Stimulated activated CD4-positive, alpha-beta T cell treated with anti-CD3 and anti-CD28 coated beads, Interleukin-4, amount 100 ng/mL, for 1 hour (primary cell): ENCODE results near the gene POLR1B.
"Not testable (repeated sequence)": the region's sequence is repeated elsewhere in the genome, so short reads cannot be mapped to it uniquely, and the experiment has no call there.

ENCODE experiments used
- DNase-seq: peaks from one replicate; pipeline ENCODE4 v3.0.0-alpha.2; 2020

POLR1B gene

DNA sequence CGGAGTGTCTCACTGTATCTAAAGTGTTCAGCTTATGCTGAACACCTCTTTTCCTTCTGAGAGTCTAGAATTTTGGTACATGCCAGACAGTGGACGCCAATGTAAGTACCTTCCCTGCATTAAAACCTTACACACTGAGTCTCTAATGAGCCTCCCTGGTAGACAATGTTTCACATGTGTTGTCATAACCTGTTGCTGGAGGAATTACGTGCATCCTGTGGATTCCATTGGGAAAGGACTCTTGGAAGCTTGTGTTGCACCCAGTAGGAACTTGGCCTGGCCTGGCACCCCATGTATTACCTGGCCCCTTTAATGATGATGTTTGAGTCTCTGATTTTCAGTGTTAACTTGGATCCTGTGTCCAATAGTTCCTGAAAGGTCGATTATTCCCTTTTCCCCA is 62.7 kb downstream of the POLR1B start:
- no peak for DNase-seq

DNA sequence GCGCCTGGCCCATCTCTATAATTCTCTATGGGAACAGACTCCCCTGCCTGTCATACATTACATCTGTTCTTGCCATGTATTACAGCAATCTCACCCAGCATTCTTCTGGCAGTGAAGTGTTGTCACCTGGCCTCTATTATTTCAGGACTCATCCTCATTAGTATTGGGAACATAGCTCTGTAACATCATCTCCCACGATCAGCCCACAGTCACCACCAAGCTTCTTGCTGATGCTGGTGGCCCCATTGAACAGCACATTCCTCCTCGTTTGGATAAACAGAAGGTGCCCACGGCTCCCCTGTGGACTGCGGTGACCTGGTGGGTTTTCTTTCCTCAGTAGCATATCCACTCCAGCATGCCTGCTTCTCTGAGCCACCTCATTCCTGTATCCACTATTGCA is 63.7 kb downstream of the POLR1B start:
- DNase-seq, result no peak

DNA sequence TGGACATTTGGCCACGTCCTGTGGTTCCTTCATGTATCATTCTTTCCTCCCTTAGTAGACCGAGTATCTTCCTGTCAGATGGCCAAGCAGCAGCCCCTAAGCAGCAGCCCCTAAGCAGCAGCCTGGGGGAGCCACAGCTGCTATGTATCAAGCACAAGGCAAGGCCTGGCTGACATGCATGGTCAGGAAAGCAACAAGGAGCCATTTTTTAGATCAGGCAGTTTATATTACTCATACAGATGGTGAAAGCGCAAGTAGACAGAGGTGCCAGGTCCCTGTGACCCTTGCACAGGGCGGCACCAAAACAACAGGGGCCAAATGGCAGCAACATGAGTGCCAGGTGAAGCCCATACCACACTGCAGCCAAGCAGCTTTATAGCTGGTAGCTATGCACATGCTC is 64.3 kb downstream of the POLR1B start:
- DNase-seq, result no peak

DNA sequence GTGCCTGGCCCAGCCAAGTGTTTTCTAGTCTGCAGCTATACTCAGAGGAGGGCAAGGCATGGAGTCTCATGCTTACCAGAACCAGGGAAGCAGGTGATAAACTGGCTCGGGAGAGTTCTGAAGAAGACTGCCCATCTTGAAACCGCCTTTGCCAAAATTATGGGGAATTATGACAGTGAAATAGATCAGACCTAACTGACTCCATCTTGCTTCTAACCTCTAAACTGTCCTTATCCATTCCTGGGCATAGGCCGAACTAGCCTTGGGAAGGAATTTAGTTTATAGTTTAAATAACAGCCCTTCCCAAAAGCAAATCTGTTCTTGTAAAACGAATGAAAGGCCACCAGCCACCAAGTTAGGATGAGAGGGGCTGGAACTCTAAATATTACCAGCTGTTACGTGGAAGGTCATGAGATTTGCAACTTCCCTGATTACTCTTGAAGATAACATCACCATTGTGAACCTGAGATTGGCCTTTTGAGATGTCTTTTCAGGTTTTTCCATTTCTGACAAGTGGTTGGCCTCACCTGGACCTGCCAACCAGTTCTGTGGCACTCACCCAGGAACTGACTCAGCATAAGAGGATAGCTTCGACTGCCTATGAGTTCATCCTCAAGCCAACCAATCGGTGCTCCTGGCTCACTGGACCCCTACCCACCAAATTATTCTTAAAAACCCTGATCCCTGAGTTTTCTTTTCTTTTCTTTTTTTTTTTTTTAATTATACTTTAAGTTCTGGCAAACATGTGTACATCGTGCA is 65.6 kb downstream of the POLR1B start:
- no peak for DNase-seq

DNA sequence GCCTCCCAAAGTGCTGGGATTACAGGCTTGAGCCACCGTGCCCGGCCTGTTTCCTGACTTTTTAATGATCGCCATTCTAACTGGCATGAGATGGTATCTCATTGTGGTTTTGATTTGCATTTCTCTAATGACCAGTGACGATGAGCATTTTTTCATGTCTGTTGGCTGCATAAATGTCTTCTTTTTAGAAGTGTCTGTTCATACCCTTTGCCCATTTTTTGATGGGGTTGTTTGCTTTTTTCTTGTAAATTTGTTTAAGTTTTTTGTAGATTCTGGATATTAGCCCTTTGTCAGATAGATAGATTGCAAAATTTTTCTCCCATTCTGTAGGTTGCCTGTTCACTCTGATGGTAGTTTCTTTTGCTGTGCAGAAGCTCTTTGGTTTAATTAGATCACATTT is 67.1 kb downstream of the POLR1B start:
- not testable (repeated sequence) for DNase-seq

DNA sequence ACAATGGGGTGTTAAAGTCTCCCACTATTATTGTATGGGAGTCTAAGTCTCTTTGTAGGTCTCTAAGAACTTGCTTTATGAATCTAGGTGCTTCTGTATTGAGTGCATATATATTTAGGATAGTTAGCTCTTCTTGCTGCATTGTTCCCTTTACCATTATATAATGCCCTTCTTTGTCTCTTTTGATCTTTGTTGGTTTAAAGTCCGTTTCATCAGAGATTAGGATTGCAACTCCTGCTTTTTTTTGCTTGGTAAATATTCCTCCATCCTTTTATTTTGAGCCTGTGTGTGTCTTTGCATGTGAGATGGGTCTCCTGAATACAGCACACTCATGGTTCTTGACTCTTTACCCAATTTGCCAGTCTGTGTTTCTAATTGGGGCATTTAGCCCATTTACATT is 70.0 kb downstream of the POLR1B start:
- not testable (repeated sequence) for DNase-seq

DNA sequence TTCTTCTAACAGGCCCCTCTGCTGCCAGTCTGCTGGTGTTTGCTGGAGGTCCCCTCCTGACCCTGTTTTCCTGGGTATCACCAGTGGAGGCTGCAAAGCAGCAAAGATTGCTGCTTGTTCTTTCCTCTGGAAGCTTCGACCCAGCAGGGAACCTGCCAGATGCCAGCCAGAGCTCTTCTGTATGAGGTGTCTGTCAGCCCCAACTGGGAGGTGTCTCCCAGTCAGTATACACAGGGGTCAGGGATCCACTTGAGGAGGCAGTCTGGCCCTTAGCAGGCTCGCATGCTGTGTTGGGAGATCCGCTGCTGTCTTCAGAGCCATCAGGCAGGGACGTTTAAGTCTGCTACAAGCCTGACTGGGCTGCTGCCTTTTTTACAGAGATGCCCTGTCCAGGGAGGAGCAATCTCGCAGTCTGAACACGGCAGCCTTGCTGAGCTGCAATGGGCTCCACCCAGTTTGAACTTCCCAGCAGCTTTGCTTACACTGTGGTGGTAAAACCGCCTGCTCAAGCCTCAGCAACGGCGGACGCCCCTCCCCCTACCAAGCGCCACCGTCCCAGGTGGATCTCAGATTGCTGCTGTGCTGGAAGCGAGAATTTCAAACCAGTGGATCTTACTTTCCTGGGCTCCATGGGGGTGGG is 72.1 kb downstream of the POLR1B start:
- DNase-seq, result no peak

DNA sequence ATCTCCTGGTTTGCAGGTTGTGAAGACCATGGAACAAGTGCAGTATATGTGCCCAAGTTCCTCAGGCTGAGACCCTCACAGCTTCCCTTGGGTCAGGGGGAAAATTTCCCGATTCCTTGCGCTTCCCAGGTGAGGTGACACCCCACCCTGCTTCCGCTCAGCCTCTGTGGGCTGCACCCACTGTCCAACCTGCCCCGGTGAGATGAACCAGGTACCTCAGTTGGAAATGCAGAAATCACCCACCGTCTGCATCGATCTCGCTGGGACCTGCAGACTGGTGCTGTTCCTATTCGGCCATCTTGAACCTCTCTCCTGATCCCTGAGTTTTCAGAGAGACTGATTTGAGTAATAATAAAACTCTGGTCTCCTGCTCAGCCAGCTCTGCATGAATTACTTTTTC is 72.8 kb downstream of the POLR1B start:
- DNase-seq, result no peak

DNA sequence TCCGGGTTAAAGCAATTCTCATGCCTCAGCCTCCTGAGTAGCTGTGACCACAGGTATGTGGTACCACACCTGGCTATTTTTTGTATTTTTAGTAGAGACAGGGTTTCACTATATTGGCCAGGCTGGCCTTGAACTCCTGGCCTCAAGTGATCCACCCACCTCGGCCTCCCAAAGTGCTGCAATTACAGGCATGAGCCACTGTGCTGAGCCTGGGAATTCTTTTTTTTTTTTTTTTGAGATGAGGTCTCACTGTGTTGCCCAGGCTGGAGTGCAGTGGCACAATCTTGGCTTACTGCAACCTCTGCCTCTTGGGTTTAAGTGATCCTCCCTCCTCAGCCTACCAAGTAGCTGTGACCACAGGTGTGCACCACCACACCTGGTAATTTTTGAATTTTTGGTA is 73.5 kb downstream of the POLR1B start:
- DNase-seq, result not testable (repeated sequence)

DNA sequence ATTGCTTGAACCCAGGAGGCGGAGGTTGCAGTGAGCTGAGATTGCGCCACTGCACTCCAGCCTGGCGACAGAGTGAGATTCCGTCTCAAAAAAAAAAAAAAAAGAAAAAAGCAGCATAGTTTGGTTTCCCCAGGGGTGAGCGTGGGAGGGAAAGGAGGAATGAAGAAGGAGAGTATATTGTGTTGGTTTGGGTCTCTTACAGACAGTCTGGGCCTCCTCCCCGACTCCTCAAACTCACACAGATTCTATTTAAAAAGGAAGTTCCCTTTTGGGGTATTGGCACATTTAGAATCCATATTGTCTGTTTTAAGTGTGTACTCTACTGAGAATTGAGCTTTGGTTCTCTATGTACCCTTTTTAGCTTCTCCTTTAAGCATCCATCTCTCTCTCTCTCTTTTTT is 76.1 kb downstream of the POLR1B start:
- no peak for DNase-seq

DNA sequence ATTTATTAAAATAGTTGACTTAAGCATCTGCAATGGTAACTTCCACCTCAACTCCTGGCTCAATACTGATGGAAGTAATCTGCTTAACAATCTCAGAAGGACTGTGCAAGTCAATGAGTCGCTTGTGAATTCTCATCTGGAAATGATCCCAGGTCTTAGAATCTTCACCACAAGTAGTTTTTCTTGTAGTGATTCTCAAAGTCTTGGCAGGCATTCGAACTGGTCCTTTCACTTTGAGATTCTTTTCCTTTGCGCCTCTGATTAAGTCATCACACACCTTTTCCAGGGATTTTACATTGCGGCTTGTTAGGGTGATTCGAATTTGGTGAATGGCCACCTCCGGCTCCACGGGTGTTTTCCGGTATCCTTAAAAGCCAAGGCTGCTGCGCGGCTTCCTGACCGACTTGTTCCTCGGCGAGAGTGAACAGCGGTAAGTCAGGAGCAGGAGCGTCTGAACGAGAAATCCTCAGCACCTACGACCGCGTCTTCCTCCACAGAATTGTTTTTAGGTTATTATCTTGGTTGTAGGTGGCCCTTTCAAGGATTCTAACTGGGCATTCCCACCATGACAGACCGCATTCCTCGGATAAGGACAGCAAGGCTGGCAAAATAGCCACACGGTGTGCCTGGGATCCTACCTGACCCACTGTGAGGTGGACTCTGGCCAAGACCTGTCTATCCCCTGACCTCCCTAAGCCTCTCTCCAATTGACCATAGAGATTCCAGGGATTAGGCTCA is 79.7 kb downstream of the POLR1B start:
- DNase-seq, result no peak

DNA sequence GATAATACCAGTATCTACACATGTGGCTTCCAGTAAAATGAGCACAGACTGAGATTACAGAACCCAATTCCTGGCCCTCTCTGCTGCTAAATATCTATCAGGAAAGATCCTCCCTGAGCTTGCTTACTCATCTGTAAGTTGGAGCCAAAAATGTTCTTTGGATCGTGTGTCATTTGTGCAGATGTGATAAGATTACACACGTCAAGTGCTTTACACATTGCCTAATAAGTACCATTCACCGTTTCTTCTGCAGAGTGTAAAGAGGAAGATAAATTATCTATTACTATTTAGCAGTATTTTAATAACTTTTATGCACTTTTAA is 80.2 kb downstream of the POLR1B start:
- DNase-seq, result no peak

DNA sequence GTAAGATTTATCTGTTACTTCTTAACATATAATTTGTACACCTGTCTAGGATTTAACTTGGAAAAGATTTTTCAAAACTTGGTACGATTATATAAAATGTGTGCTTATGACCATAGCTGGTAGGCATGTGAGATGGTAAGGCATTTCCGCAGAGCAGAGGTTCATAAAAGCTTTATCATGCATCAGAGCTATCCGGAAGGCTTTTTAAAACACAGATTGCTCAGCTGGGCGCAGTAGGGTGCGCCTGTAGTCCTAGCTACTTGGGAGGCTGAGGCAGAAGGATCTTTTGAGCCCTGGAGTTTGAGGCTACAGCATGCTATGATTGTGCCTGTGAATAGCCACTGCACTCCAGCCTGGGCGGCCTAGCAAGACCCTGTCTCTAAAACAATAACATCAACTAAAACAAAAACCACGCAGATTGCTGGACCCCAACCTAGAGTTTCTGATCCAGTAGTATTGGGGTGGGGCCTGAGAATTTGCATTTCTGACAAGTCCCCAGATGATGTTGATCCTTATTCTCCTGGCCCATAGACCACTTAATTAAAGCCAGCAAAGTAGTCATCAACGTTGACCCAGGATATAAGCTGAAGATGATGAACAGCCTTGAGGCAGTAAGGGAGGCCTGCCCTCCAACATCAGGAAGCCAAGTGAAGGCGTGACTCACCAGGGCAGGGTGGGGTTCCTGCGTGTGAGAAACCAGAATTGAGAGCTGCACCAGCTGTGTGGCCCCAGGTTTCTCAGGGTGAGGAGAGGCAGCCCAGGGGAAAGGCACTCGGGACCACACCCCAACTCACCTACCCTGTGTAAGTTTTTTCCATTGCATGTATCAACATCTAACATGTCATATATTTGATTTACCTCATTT is 81.9 kb downstream of the POLR1B start:
- peak; percentile 66 for DNase-seq

DNA sequence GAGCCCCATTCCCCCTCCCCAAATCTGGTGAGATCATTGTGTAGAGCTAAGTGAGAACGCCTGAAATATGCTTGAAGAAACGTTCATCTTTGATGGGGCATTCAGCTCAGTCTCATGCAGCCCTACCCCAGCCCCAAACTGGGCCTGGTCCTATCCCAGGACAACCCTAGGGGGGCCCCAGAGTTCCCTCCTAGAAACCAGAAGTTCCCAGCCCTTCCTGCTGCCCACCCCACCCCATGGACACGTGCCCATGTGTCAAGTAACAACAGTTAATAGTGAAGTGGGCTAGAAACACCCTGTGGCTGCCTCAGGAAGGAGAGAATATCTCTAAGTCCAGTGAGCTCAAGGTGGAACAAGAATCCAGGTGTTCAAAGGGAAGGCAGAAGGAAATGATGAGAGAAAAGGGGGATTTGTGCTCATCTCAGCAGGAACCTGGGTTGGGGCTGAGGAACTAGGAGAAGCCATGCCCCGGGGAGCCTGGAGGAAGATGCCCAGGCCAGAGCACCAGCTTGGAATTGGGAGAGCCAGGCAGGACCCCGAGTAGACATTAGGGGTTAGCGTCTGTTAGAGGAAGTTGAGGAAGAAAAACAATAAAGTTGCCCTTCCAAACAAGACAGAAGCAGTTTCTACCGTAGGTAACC is 83.3 kb downstream of the POLR1B start:
- no peak for DNase-seq

DNA sequence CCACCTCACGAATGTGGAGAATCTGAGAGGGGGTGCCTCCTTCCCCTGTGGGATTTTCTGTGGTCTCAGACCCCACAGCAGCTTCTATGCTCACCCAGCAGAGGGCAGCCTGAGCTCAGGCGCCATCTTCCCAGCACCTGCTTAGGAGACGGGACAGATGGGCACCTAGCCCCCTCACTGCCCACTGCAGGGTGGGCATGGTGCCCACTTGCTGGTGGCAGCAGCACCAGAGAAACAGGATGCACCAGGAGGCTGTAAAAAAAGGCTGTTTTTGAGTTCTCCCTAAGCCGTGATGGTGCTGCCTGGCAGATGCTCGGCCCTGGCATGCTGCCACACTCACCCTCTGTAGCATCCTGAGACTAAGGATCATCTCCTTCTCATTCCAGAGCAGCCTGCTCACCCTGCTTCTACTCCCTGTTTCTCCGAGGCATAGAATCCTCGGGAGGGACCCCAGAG is 84.4 kb downstream of the POLR1B start:
- peak; percentile 59 for DNase-seq
